ENCODE measurements around the gene PTS.

GRCh38 chr11:112212710-112213109 lies 13.5 kb upstream of the PTS start:
- TF ChIP-seq CTCF (IDR thresholded peaks at IDR 0.05) (no peak), POLR2A (IDR thresholded peaks at IDR 0.05) (no peak), EP300 (IDR thresholded peaks at IDR 0.05) (no peak)
